GM18499 (cell line): ENCODE results near the gene SPATA3.
"Not testable (repeated sequence)": the region's sequence is repeated elsewhere in the genome, so short reads cannot be mapped to it uniquely, and the experiment has no call there.

Experiments used
- ATAC-seq: cut with Tn5 transposase; IDR thresholded peaks from one replicate; pipeline ENCODE4 v1.9.1; 2021; ENCODE audit warnings: moderate number of reproducible peaks; ENCODE audit not compliant: insufficient read depth, unreplicated experiment

The SPATA3 gene

GRCh38 chr2:230967113-230967512 is 28.8 kb upstream of the SPATA3 start:
- no peak for ATAC-seq

GRCh38 chr2:230968314-230968713 is 27.6 kb upstream of the SPATA3 start:
- not testable (repeated sequence) for ATAC-seq

GRCh38 chr2:230968921-230969658 is 26.8 kb upstream of the SPATA3 start:
- no peak for ATAC-seq

- ATAC-seq, result no peak
Measured at GRCh38 chr2:230969659-230970015, 26.3 kb upstream of the SPATA3 start.

GRCh38 chr2:230972046-230972445 is 23.9 kb upstream of the SPATA3 start:
- ATAC-seq, result no peak

- peak; percentile 58 for ATAC-seq
Measured at GRCh38 chr2:230974096-230974913, 21.6 kb upstream of the SPATA3 start.

GRCh38 chr2:230975927-230976326 is 20.0 kb upstream of the SPATA3 start:
- ATAC-seq, result no peak

GRCh38 chr2:230976671-230977171 is 19.2 kb upstream of the SPATA3 start:
- ATAC-seq, result no peak

GRCh38 chr2:230980468-230980867 is 15.5 kb upstream of the SPATA3 start:
- ATAC-seq, result no peak

- no peak for ATAC-seq
Measured at GRCh38 chr2:230981704-230982103, 14.2 kb upstream of the SPATA3 start.

GRCh38 chr2:230982126-230982525 is 13.8 kb upstream of the SPATA3 start:
- no peak for ATAC-seq

- no peak for ATAC-seq
Measured at GRCh38 chr2:230982528-230982927, 13.4 kb upstream of the SPATA3 start.

GRCh38 chr2:230983566-230983965 is 12.4 kb upstream of the SPATA3 start:
- no peak for ATAC-seq

- ATAC-seq, result peak; percentile 44
Measured at GRCh38 chr2:230984393-230985220, 11.3 kb upstream of the SPATA3 start.

- ATAC-seq, result no peak
Measured at GRCh38 chr2:230985519-230986231, 10.2 kb upstream of the SPATA3 start.

- ATAC-seq, result no peak
Measured at GRCh38 chr2:230986520-230987136, 9.3 kb upstream of the SPATA3 start.

- ATAC-seq, result no peak
Measured at GRCh38 chr2:230987137-230988020, 8.5 kb upstream of the SPATA3 start.

GRCh38 chr2:230989731-230990130 is 6.2 kb upstream of the SPATA3 start:
- ATAC-seq, result no peak
